ENCODE data around the gene ARPC5L. TPM values are rescaled to one million over a fixed set of nuclear protein-coding genes. Genes with fewer than 3 reads are reported as not detected.

The ARPC5L gene
- total and polyA plus RNA-seq, 2 of the 13 experiments (the other 11 are each of a cell fraction or from before 2014, with no cell fraction given): 29.9 to 33.8 TPM

DNA sequence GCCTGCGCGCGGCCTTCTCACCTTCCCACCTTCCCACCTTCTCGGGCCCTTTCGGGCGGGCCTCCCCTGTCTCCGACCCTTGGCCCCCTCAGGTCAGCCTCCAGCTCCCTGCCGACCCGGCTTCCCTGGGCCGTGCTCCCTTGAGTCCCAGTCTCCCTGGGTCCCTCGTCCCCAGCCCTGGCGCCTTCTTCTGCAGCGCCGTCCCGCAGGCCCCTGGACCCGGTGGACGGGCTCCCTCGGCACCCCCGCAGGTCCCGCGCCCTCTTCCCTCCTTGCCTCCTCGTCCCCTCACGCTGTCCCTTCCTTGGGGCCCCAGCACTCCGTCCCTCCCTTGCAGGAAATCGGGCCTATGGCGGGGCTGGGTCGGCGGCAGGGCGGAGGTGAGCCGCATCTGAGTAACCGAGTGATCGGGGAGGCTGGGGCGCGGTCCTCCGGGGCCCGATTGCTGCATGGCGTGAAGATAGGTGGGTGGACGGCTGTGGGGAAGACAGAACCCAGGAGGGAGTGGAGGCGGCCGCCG is 7.6 kb downstream of the ARPC5L start (continued):
- TF ChIP-seq ZNF83 (CRISPR knock-in tag; IDR thresholded peaks at IDR 0.05; ENCODE audit: borderline replicate concordance) (no peak), ZNF260 (CRISPR knock-in tag; IDR thresholded peaks at IDR 0.05; ENCODE audit: borderline replicate concordance, low read depth) (no peak), ZNF367 (CRISPR knock-in tag; IDR thresholded peaks at IDR 0.05; ENCODE audit: borderline replicate concordance) (no peak), ZNF230 (CRISPR knock-in tag; IDR thresholded peaks at IDR 0.05) (peak; percentile 42; the same call in 1 of the 2 replicates), ZNF296 (CRISPR knock-in tag; conservative IDR thresholded peaks at IDR 0.05) (0 out of 2 replicates have a peak, but pooled peaks have one; percentile 79), ZNF737 (CRISPR knock-in tag; IDR thresholded peaks at IDR 0.05; ENCODE audit: borderline replicate concordance) (0 out of 2 replicates have a peak, but pooled peaks have one; percentile 57), SP5 (CRISPR knock-in tag; IDR thresholded peaks at IDR 0.05; ENCODE audit: borderline replicate concordance, low read depth) (no peak), ZNF572 (CRISPR knock-in tag; IDR thresholded peaks at IDR 0.05) (0 out of 2 replicates have a peak, but pooled peaks have one; percentile 67), NFKB2 (CRISPR knock-in tag; IDR thresholded peaks at IDR 0.05; ENCODE audit: borderline replicate concordance) (peak; percentile 51; the same call in 1 of the 2 replicates), SIX4 (CRISPR knock-in tag; IDR thresholded peaks at IDR 0.05) (no peak), ZNF317 (CRISPR knock-in tag; IDR thresholded peaks at IDR 0.05) (no peak), SYNCRIP (IDR thresholded peaks at IDR 0.05; ENCODE audit: insufficient read depth, low read depth, low read length) (no peak)
- TF ChIP-seq, protein P1, sequence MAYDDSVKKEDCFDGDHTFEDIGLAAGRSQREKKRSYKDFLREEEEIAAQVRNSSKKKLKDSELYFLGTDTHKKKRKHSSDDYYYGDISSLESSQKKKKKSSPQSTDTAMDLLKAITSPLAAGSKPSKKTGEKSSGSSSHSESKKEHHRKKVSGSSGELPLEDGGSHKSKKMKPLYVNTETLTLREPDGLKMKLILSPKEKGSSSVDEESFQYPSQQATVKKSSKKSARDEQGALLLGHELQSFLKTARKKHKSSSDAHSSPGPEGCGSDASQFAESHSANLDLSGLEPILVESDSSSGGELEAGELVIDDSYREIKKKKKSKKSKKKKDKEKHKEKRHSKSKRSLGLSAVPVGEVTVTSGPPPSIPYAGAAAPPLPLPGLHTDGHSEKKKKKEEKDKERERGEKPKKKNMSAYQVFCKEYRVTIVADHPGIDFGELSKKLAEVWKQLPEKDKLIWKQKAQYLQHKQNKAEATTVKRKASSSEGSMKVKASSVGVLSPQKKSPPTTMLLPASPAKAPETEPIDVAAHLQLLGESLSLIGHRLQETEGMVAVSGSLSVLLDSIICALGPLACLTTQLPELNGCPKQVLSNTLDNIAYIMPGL (CRISPR knock-in tag; IDR thresholded peaks at IDR 0.05; ENCODE audit: borderline replicate concordance in 1 of 2, low read depth in 1 of 2): peak in 1 of 2 experiments; percentile 27; a peak in 1 of 4 replicates
- TF ChIP-seq, protein P2, sequence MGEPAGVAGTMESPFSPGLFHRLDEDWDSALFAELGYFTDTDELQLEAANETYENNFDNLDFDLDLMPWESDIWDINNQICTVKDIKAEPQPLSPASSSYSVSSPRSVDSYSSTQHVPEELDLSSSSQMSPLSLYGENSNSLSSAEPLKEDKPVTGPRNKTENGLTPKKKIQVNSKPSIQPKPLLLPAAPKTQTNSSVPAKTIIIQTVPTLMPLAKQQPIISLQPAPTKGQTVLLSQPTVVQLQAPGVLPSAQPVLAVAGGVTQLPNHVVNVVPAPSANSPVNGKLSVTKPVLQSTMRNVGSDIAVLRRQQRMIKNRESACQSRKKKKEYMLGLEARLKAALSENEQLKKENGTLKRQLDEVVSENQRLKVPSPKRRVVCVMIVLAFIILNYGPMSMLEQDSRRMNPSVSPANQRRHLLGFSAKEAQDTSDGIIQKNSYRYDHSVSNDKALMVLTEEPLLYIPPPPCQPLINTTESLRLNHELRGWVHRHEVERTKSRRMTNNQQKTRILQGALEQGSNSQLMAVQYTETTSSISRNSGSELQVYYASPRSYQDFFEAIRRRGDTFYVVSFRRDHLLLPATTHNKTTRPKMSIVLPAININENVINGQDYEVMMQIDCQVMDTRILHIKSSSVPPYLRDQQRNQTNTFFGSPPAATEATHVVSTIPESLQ (CRISPR knock-in tag; conservative IDR thresholded peaks at IDR 0.05): no peak
- TF ChIP-seq, protein P3, sequence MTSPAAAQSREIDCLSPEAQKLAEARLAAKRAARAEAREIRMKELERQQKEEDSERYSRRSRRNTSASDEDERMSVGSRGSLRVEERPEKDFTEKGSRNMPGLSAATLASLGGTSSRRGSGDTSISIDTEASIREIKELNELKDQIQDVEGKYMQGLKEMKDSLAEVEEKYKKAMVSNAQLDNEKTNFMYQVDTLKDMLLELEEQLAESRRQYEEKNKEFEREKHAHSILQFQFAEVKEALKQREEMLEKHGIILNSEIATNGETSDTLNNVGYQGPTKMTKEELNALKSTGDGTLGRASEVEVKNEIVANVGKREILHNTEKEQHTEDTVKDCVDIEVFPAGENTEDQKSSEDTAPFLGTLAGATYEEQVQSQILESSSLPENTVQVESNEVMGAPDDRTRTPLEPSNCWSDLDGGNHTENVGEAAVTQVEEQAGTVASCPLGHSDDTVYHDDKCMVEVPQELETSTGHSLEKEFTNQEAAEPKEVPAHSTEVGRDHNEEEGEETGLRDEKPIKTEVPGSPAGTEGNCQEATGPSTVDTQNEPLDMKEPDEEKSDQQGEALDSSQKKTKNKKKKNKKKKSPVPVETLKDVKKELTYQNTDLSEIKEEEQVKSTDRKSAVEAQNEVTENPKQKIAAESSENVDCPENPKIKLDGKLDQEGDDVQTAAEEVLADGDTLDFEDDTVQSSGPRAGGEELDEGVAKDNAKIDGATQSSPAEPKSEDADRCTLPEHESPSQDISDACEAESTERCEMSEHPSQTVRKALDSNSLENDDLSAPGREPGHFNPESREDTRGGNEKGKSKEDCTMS (CRISPR knock-in tag; conservative IDR thresholded peaks at IDR 0.05): no peak
- TF ChIP-seq, protein P4, sequence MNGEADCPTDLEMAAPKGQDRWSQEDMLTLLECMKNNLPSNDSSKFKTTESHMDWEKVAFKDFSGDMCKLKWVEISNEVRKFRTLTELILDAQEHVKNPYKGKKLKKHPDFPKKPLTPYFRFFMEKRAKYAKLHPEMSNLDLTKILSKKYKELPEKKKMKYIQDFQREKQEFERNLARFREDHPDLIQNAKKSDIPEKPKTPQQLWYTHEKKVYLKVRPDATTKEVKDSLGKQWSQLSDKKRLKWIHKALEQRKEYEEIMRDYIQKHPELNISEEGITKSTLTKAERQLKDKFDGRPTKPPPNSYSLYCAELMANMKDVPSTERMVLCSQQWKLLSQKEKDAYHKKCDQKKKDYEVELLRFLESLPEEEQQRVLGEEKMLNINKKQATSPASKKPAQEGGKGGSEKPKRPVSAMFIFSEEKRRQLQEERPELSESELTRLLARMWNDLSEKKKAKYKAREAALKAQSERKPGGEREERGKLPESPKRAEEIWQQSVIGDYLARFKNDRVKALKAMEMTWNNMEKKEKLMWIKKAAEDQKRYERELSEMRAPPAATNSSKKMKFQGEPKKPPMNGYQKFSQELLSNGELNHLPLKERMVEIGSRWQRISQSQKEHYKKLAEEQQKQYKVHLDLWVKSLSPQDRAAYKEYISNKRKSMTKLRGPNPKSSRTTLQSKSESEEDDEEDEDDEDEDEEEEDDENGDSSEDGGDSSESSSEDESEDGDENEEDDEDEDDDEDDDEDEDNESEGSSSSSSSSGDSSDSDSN (CRISPR knock-in tag; IDR thresholded peaks at IDR 0.05): peak; percentile 52; the same call in 1 of the 2 replicates
- TF ChIP-seq, protein P5, sequence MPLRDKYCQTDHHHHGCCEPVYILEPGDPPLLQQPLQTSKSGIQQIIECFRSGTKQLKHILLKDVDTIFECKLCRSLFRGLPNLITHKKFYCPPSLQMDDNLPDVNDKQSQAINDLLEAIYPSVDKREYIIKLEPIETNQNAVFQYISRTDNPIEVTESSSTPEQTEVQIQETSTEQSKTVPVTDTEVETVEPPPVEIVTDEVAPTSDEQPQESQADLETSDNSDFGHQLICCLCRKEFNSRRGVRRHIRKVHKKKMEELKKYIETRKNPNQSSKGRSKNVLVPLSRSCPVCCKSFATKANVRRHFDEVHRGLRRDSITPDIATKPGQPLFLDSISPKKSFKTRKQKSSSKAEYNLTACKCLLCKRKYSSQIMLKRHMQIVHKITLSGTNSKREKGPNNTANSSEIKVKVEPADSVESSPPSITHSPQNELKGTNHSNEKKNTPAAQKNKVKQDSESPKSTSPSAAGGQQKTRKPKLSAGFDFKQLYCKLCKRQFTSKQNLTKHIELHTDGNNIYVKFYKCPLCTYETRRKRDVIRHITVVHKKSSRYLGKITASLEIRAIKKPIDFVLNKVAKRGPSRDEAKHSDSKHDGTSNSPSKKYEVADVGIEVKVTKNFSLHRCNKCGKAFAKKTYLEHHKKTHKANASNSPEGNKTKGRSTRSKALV (CRISPR knock-in tag; IDR thresholded peaks at IDR 0.05): no peak
